ENCODE results near the gene CPT1B.

Gene CPT1B

DNA sequence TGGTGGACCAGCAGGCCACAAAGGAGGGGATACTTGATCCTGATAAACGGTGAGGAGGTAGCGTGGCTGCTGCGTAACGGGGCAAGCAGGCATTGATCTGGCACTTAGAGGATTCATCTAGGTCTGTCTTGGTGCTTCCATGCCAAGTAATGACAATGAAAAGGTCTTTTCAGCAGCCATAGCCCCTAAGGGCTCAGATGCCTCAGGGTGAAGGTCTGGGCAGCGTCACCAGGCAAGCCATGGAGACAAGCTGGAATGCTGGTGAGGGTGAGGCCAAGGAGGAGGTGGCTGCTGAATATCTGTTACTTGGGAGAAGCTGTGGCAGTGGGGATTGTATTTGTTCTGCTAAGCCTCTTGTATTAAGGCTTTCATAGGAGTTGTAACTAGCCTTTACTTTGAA, 9.2 kb upstream of the CPT1B start:
- DNase-seq (ENCODE audit: low spot score): no peak
- TF ChIP-seq CTCF (IDR thresholded peaks at IDR 0.05; ENCODE audit: extremely low read depth, insufficient read depth, missing control alignments): no peak
- in situ Hi-C loops (cut with MboI; ENCODE audit: low pct_unique_long_range_greater_than_20kb, low sequenced_read_pairs, unreplicated experiment): no loop called here

GRCh38 chr22:50586416-50586815, 8.2 kb upstream of the CPT1B start:
- in situ Hi-C loops (cut with MboI; ENCODE audit: low pct_unique_long_range_greater_than_20kb, low sequenced_read_pairs, unreplicated experiment): no loop called here
- no peak for DNase-seq (ENCODE audit: low spot score)
- TF ChIP-seq CTCF (IDR thresholded peaks at IDR 0.05; ENCODE audit: extremely low read depth, insufficient read depth, missing control alignments): no peak

DNA sequence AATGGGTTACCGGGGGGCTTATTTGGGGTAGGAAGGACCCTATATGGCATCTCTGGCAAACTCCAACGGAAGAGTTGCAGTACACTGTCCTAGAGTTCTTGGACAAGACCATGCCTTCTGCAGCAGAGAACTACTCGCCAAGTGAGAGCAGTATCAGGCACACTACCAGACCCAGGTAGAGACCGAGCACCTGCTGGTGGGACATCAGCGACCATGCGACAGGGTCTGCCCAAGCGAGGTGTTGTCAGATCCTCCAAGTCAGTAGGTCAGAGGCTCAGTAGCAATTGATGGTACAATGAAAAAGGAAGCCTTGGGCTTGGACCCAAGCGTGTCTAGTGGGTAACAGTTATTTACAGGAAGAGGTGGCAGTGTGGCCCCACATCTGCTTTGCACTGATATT, 7.6 kb upstream of the CPT1B start:
- no peak for TF ChIP-seq CTCF (IDR thresholded peaks at IDR 0.05; ENCODE audit: extremely low read depth, insufficient read depth, missing control alignments)
- no peak for DNase-seq (ENCODE audit: low spot score)
- in situ Hi-C loops (cut with MboI; ENCODE audit: low pct_unique_long_range_greater_than_20kb, low sequenced_read_pairs, unreplicated experiment): no loop called here

DNA sequence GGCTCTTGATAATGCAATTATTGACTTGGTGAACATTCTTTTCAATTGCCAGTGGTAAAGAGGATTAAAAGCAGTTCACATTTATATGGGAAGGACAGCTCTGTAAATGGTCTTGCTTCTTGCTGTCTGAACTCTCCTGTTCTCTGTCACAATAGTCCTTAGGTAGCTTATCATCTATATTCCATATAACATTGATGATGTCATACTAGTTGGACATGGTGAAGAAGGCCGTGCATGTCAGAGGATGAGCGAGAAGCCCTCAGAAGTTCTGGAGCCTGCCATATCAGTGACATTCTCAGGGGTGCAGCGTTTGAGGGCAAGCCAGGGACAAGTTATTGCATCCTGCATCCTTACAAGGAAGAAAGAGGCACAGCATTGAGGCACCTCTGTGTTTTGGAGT, 7.0 kb upstream of the CPT1B start:
- TF ChIP-seq CTCF (IDR thresholded peaks at IDR 0.05; ENCODE audit: extremely low read depth, insufficient read depth, missing control alignments): no peak

GRCh38 chr22:50584106-50585096, 6.2 kb upstream of the CPT1B start:
- TF ChIP-seq CTCF (IDR thresholded peaks at IDR 0.05; ENCODE audit: extremely low read depth, insufficient read depth, missing control alignments): no peak
- DNase-seq (ENCODE audit: low spot score): no peak
- in situ Hi-C loops (cut with MboI; ENCODE audit: low pct_unique_long_range_greater_than_20kb, low sequenced_read_pairs, unreplicated experiment): no loop called here

More for the DNA sequence above, 7.0 kb upstream of the CPT1B start:
- no peak for DNase-seq (ENCODE audit: low spot score)
- in situ Hi-C loops (cut with MboI; ENCODE audit: low pct_unique_long_range_greater_than_20kb, low sequenced_read_pairs, unreplicated experiment): no loop called here

DNA sequence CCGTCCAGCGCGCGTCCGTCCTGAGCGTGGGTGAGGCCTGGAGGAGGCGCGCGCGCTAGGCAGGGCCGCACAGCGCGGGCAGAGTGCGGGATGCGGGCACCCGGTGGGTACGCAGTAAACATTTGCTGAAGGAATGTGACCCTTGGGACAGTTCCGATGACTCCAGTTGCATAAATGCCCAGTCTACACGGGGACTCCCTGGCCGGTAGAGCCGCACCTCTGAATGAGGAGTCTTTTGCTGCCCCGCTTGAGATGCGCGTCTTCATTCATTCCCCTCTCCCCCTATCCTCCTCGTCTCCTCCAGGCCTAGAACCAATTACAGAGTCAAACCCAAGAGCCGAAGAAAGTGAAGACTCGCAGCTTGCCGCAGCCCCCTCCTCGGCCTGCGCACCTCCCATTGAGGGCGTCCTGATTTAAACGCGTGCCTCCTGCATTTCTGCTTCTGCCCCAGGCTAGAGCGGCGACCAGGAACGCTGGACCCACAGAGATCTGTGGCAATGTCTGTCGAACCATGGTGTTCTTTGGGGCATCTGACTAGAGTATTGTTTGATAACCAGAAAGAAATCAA, 5.2 kb upstream of the CPT1B start:
- in situ Hi-C loops (cut with MboI; ENCODE audit: low pct_unique_long_range_greater_than_20kb, low sequenced_read_pairs, unreplicated experiment): no loop called here
- TF ChIP-seq CTCF (IDR thresholded peaks at IDR 0.05; ENCODE audit: extremely low read depth, insufficient read depth, missing control alignments): no peak
- peak; percentile 32 for DNase-seq (ENCODE audit: low spot score)

Data from GM13977 (cell line).